GM10248 (cell line): Measurements from ENCODE around the gene TBL1XR1.
A peak's percentile ranks its signal among the peaks of the same experiment; 100 is the strongest.
"Not testable (repeated sequence)": the region's sequence is repeated elsewhere in the genome, so short reads cannot be mapped to it uniquely, and the experiment has no call there.

ENCODE experiments used
- CTCF ChIA-PET: fragments of 300-600 bp; sonication (Branson Sonifier 250); formaldehyde crosslinking; extraction: SDS; loops from one replicate; lab custom pipeline; 2021; ENCODE audit warnings: antibody characterized with exemption; lab: Yijun Ruan, JAX
- POLR2A ChIA-PET: fragments of 350-650 bp; sonication (Branson Sonifier 250); formaldehyde crosslinking; extraction: SDS; loops from one replicate; lab custom pipeline; 2020; ENCODE audit warnings: antibody characterized with exemption; lab: Yijun Ruan, JAX
- DNase-seq: peaks from one replicate; pipeline ENCODE4 v3.0.0; 2012; ENCODE audit errors: extremely low spot score
- CTCF ChIP-seq: IDR thresholded peaks from 2 replicates; pipeline ENCODE4 v1.5.1; 2012; ENCODE audit warnings: mild to moderate bottlenecking, low read depth; ENCODE audit errors: extremely low read depth, missing control alignments, control extremely low read depth

TBL1XR1 gene

GRCh38 chr3:177186306-177186705 is 11.0 kb downstream of the TBL1XR1 start:
- ChIA-PET POLR2A (no interaction called here), CTCF (no interaction called here)
- DNase-seq: no peak
- TF ChIP-seq CTCF: no peak

- ChIA-PET CTCF (interaction anchor here (0.9 to 1.8 kb wide), 4 partner anchors 9 to 187 kb away, joined by 3 to 5 read pairs (median 4); no protein-coding TSS in a partner anchor), POLR2A (no interaction called here)
- TF ChIP-seq CTCF: no peak
- DNase-seq: no peak
These were observed 12.2 kb downstream of the TBL1XR1 start for GRCh38 chr3:177185035-177185574.

GRCh38 chr3:177184602-177185001 is 12.7 kb downstream of the TBL1XR1 start:
- CTCF ChIA-PET: interaction anchor here (0.9 to 1.8 kb wide), 4 partner anchors 10 to 187 kb away, joined by 3 to 5 read pairs (median 4); no protein-coding TSS in a partner anchor
- POLR2A ChIA-PET: not testable (repeated sequence)
- peak; percentile 41 for DNase-seq

DNA sequence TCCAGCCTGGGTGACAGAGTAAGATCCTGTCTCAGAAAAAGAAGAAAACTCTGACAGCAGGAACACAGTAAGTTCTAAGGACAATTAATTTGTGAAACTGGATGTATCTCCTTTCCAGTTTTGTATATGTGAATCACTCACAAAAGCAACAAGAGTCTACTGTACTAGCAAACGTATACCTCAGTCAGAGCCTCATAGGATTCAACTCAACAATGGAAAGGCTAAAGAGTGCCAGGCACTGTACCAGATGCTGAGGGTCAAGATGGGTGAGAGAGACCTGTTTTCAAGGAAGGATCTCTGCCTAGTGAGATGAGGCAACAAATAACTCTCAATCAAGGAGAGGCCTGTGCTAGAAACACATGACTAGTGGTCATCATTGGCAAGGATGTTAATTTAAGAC is 14.9 kb downstream of the TBL1XR1 start:
- CTCF ChIA-PET: no interaction called here
- no peak for TF ChIP-seq CTCF
- POLR2A ChIA-PET: no interaction called here
- no peak for DNase-seq

GRCh38 chr3:177181418-177181817 is 15.9 kb downstream of the TBL1XR1 start:
- CTCF ChIA-PET: no interaction called here
- DNase-seq: no peak
- POLR2A ChIA-PET: no interaction called here
- no peak for TF ChIP-seq CTCF

GRCh38 chr3:177180506-177180905 is 16.8 kb downstream of the TBL1XR1 start:
- ChIA-PET CTCF (no interaction called here), POLR2A (no interaction called here)
- TF ChIP-seq CTCF: no peak
- DNase-seq: no peak

- POLR2A ChIA-PET: no interaction called here
- CTCF ChIA-PET: interaction anchor here (0.9 kb wide), 1 partner anchor 21 kb away, joined by 3 read pairs; no protein-coding TSS in a partner anchor
These were observed 17.8 kb downstream of the TBL1XR1 start for GRCh38 chr3:177179281-177180067.

More at GRCh38 chr3:177179281-177180067, 17.8 kb downstream of the TBL1XR1 start:
- no peak for DNase-seq
- no peak for TF ChIP-seq CTCF
